HK-2 (cell line): ENCODE measurements around the gene ASTN2.

Experiments used
- DNase-seq: peaks from one replicate; pipeline ENCODE4 v3.0.0-alpha.2; 2018; ENCODE audit not compliant: unreplicated experiment

The ASTN2 gene

GRCh38 chr9:117368684-117369230, 46.1 kb downstream of the ASTN2 start:
- no peak for DNase-seq

- no peak for DNase-seq
Measured at GRCh38 chr9:117365438-117365837, 49.4 kb downstream of the ASTN2 start.

DNA sequence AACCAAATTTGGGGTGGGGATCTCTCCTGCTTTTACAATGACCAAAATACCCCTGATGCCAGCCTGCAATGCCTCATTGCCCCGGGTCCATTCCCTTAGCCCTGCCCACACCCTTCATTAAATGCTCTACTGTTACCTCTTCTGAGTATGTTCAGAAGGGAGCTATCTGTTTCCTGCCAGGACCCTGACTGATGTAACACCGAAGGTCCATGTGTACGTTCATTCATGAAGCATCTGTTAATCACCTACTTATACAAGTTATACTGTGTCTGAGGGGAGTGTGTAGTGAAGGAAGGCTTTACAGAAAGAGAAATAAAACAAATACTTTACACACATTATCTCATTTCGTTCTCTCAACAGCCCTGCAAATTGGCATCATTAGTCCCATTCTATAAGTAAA, 51.9 kb downstream of the ASTN2 start:
- no peak for DNase-seq

DNA sequence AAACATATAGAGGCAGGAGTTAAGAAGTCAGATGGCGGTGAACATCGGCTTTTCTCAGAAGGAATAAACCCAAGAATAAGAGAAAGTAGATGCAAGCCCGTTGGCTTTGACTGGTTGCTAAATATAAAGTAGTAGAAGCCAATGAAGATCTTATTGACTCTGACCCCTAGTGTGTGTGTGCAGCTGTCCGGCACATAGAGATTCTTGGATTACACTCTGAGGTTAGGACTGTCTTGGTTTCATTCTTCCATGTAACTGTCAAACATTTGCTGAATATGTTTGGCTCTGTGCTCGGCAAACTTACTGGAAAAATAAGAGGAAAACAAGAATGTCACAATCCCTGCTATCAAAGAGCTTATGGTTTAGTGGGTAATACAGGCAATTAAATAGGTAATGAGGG, 54.9 kb downstream of the ASTN2 start:
- DNase-seq: no peak

DNA sequence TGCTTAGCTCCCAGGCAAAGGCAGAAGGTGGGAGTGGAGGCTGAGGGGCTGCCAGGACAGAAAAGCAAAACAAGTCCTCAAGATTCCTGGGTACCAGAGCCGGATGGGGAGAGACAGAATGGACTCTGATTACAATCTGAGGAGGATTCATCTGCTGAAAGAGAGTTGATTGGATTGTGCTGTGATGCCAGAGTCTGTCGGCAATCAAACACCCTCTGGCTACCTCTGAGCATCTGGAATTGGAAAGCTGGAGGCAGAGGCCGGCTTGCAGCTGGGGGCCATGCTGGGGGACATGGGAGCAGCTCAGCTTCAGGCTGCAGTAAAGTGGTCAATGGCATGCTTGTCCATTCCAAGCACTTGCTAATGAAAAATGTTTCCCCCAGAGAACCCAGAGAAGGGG, 59.3 kb downstream of the ASTN2 start:
- DNase-seq: no peak

GRCh38 chr9:117354997-117355396, 59.9 kb downstream of the ASTN2 start:
- DNase-seq: no peak

- no peak for DNase-seq
Measured at GRCh38 chr9:117354244-117354847, 60.5 kb downstream of the ASTN2 start.

DNA sequence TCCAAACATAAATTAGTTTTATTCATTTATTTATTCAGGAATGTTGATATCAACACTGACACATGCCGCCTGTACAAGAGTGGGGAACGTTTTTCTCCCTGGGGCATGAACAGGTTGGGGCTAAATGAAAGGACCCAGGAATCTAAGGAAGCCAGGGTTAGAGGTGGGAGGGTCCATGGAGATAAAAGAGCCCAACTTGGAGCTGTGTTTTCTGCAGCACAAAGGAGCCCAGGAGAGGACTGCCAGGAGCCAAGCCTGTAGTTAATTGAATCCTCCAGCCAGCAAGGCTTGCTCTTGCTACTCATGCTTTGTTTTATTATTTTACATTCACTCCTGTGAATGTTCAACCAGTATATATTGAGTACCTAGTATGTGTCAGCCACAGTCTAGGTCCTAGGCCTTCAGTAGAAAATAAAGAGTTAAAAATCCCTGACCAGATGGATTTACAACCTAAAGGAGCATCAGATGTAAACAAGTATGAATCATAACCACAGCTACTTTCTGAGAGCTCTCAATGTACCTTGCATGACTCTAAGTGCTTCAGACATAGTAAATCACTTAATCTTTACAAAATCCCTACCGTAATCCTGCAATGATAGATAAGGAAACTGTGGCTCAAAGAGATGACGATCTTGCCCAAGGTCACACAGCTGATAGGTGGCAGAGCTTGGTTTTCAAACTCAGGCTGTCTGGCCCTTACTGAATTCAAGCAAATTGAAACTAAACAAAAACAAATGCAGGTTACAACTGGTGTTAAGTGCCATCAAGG, 69.8 kb downstream of the ASTN2 start:
- DNase-seq: no peak

DNA sequence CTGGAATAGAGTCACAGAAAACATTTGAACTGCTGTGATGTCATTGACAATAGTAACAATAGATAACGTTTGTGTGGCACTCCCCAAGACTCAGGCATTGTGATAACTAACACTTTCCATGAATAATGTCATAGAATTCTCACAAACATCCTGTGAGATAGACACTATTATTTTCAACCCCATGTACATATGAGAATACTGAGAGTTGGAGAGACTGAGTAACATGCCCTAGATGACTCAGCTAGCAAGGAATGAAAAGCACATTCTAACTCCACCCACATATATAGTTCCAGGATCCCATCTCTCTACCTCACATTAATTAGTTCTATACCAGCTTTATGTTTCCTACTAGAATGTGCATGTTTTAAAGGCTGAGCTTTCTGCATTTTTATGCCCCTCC, 71.4 kb downstream of the ASTN2 start:
- no peak for DNase-seq

- no peak for DNase-seq
Measured at GRCh38 chr9:117341151-117341550, 73.7 kb downstream of the ASTN2 start.

GRCh38 chr9:117340422-117340821, 74.4 kb downstream of the ASTN2 start:
- no peak for DNase-seq

GRCh38 chr9:117335837-117336433, 78.9 kb downstream of the ASTN2 start:
- no peak for DNase-seq

DNA sequence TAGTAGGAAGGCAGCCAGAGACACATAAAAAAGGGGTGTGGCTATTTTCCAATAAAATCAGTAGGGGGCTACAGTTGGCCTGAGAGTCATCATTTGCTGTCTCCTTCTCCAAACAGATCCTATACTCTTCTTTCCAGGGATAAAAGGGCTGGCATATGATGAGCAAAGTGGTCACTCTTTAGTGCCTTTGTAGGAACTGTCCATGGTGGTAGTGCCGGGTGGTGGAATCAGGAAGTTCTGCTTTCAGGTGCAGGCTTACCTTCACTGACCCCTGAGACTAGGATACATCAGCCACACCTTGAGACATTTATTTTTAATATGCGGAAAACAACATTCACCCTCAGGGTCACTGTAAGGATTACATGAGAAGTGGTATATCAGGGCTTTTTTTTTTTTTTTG, 80.8 kb downstream of the ASTN2 start:
- no peak for DNase-seq

DNA sequence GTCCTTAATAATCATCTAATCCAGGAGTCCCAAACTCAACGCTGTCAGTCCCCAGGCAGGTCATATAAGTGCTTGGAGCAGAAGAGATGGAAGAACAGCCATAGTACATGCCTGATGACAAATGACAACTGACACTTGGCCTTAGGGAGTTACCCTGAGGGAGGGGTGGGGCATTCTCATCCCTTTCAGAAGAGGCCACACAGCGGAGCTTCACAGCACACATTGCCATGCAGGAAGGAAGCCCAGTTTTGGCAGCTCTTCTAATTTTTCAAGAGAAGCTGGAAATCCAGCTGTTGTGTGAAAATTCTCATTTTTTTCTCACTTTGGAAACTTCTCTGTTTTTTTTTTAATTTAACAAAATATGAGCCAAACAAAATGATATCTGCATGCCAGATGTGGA, 89.0 kb downstream of the ASTN2 start:
- no peak for DNase-seq

DNA sequence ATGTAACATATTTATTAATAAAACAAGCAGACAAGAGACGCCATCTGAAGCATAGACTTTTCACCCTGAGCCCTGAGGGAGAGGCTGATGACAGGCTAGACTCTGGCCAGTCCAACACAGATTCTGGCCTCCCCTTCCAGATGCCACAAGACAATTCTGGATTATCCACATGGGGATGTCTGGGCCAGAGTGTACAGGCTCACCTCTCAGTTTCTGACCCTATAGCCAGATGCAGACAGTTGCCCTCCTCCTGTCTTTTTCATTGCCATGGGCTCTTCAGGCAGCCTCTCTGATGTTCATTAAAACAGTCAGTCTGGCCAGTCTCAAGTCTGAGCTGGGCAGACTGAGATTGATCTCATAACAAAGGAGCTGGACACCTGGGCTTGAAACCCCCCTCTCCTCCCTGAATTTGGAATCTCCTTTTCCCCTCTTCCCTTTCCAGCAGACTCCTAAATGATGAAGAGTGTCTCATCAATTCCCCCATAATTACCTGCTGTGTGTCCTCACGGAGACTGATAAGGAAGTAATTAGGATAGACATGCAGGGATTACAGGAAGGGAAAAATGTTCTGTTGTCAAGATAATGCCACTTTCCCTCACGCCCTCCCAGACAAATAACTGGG, 89.6 kb downstream of the ASTN2 start:
- no peak for DNase-seq

DNA sequence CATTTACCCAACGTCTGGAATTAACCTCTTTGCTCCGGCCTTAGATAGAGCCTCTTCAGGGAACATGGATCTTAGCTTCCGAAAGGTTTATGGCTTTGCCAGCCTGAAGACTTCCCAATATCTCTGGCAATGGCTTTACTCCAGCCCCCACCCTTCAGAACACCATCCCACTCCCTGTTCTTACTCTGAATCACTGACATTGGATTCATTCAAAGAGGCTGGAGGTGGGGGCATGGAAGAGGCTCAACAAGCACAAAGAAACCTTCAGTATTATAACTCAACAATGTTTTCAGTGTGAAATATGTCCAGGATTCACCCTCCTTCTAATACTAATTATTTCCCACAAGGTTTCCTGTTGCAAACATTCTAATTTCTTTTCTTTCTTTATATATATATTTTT, 91.5 kb downstream of the ASTN2 start:
- no peak for DNase-seq

- no peak for DNase-seq
Measured at GRCh38 chr9:117317192-117317591, 97.7 kb downstream of the ASTN2 start.

GRCh38 chr9:117315236-117315635, 99.6 kb downstream of the ASTN2 start:
- no peak for DNase-seq

GRCh38 chr9:117313989-117314388, 100.9 kb downstream of the ASTN2 start:
- no peak for DNase-seq

DNA sequence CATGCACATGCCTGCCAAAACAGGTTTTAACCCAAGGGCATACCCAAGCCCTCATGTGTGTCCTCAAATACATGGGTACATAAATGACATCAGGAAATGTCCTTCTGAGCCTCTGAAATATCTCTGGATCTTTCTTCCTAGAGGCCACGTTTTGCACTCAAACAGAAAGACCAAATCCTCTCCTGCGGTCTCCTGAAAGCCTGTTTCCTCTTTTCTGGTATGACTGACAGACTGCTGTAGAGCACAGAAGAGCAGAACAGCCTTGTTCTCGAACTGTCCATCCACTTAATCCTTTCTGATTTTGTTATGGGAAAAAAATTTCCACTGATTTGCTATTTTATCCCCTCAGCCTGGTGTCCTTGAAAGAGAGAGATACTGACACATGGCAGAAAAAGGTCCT, 107.2 kb downstream of the ASTN2 start:
- no peak for DNase-seq

DNA sequence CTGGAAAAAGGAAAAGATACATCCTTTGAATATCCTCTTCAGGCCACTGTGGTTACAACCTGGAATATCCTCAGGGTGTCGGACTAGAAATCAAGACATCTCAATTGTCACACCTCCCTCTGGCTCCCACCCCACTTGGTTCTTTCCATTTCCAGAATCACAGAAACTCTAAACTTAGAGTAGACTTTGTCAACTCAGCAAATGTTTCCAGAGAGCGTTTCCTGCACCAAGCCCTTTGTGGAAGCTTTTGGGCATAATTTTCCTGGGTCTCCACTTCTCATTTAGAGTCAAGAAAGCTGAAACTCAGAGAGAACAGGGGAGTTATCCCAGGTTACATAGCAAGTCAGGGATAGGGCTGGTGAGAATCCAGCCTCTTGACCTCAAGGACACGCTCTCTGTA, 108.8 kb downstream of the ASTN2 start:
- DNase-seq: no peak

DNA sequence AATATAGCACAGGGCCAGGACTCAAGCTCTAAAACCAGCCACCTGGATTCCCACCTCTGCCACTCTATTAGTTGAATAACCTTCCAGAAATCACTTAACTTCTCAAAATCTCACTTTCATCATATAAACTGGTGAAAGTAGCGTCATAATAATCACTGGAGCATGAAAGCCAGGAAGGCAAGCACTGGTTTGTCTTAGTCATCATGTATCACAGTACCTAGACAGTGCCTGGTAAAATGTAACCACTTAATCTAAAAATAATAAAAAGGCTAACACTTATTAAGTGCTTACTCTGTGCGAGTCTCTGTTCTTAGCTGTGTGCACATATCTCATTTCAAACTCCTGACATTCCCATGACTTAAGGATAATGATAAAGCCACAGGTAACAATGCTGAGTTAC, 109.4 kb downstream of the ASTN2 start:
- peak; percentile 6 for DNase-seq

GRCh38 chr9:117304549-117304948, 110.3 kb downstream of the ASTN2 start:
- no peak for DNase-seq
